Measurements from ENCODE around the gene TUBB6.

Gene TUBB6

DNA sequence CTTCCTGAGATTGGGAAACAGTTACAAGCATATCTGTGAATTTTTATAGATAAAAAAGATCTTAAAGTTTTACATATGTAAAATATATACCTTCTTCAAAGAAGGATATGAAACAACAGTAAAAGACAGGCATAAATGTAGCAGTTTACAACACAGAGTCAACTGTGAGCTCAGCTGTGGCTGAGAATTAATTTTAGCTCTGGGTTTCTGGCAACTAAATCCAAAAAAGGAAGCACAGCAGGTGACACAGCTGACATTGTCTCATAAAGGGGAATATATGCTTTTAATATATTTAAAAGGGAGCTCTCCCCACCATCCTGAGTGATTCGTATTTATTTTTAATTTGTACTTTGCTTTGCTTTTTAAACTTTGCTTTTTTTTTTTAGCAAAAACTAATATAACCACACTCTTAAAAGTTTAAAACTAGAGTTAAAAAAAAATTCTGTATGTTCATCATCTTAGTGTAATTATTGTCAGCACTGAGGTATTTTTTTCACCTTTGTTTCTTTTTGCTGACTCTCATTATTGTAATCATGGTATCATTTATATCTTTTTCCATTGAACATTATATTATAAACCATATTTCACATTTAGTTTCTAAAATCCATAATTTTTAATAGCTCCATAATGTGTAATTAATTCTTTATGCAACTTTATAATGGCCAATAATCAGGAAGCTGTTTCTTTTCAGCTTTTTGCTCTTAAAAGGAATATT is 6.7 kb downstream of the TUBB6 start:
- no CpG with 5 or more reads among the region's 1 CpG for WGBS (ENCODE audit: insufficient coverage, insufficient read length)

DNA sequence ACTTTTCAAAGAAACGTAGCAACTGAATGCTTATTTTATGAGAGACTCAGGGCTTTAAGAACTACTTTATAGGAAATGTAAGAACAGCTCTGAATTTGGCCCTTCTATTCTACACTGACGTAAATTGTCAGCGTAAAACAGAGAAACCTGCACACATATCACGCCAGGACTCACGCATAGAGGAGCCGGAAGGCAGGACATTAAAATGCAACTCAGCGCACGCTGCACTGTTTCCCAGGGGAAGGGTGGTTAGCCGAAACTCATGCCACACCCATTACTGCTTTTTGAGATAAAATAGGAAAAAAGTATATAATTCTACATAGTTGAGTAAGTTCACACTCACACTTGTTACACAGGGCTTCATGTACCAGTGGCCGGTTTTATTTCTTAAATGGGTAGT is 7.4 kb downstream of the TUBB6 start:
- no CpG with 5 or more reads among the region's 10 CpGs for WGBS (ENCODE audit: insufficient coverage, insufficient read length)
- Histone ChIP-seq H3K27ac (ENCODE audit: low read length) (no peak overlapping the region), H3K4me3 (ENCODE audit: low read length) (no peak overlapping the region), H3K9me3 (ENCODE audit: control insufficient read depth, insufficient read depth, low read length) (no peaks in the 10 kb centered on the region), H3K36me3 (ENCODE audit: control insufficient read depth, insufficient read depth, low read length) (no peaks in the 10 kb centered on the region; the same call in 1 of the 2 replicates), H3K27me3 (ENCODE audit: control insufficient read depth, insufficient read depth, low read length) (no peaks in the 10 kb centered on the region), H3K4me1 (ENCODE audit: control insufficient read depth, insufficient read depth, low read length) (no peaks in the 10 kb centered on the region)
- DNase-seq (ENCODE audit: low read depth, low spot score) = no peak

More for the DNA sequence above, 6.7 kb downstream of the TUBB6 start:
- Histone ChIP-seq H3K36me3 (ENCODE audit: control insufficient read depth, insufficient read depth, low read length) (no peaks in the 10 kb centered on the region; the same call in 1 of the 2 replicates), H3K4me3 (ENCODE audit: low read length) (no peak overlapping the region), H3K27ac (ENCODE audit: low read length) (no peak overlapping the region), H3K4me1 (ENCODE audit: control insufficient read depth, insufficient read depth, low read length) (no peaks in the 10 kb centered on the region), H3K27me3 (ENCODE audit: control insufficient read depth, insufficient read depth, low read length) (no peaks in the 10 kb centered on the region), H3K9me3 (ENCODE audit: control insufficient read depth, insufficient read depth, low read length) (no peaks in the 10 kb centered on the region)
- DNase-seq (ENCODE audit: low read depth, low spot score) = no peak

- Histone ChIP-seq H3K9me3 (ENCODE audit: control insufficient read depth, insufficient read depth, low read length) (no peaks in the 10 kb centered on the region), H3K36me3 (ENCODE audit: control insufficient read depth, insufficient read depth, low read length) (no peaks in the 10 kb centered on the region; the same call in 1 of the 2 replicates), H3K27me3 (ENCODE audit: control insufficient read depth, insufficient read depth, low read length) (no peaks in the 10 kb centered on the region), H3K4me1 (ENCODE audit: control insufficient read depth, insufficient read depth, low read length) (no peaks in the 10 kb centered on the region), H3K4me3 (ENCODE audit: low read length) (no peak overlapping the region), H3K27ac (ENCODE audit: low read length) (no peak overlapping the region)
- no CpG with 5 or more reads among the region's 5 CpGs for WGBS (ENCODE audit: insufficient coverage, insufficient read length)
- DNase-seq (ENCODE audit: low read depth, low spot score) = no peak
These were observed 7.9 kb downstream of the TUBB6 start for GRCh38 chr18:12315911-12316310.

DNA sequence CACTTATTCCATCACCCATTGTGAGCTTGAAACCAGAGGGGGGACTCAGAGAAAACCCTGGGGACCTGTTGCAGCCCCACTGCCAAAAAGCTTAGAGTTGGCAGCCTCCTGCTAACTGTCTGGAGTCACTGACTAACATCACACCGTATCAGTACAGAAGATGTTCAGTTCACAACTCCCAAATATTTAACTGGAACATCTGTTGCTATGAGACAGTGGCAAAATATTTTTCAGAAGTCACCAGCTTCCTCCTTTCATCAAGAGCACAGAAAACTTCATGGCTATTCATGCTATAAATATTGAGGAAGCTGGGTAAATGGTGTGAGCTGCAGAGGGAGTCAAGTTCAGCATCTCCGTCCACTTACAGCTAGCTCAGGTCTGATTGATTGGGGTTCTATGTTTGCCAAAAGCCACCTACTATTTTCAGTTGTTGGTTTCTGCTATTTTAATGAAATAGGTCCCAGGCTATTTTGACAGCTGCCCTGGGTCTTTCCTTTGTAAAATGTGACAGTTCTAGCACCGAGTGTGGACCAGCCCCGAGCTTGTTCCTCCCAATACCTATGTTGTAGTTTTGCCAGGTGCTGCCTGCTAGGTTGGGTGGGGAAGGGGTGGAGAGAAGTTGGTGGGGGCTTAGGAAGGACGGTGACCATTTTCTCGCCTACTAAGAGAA is 9.8 kb downstream of the TUBB6 start:
- WGBS (ENCODE audit: insufficient coverage, insufficient read length) = no CpG with 5 or more reads among the region's 6 CpGs
- no peak for DNase-seq (ENCODE audit: low read depth, low spot score)
- Histone ChIP-seq H3K36me3 (ENCODE audit: control insufficient read depth, insufficient read depth, low read length) (no peaks in the 10 kb centered on the region; the same call in 1 of the 2 replicates), H3K4me3 (ENCODE audit: low read length) (no peak overlapping the region), H3K4me1 (ENCODE audit: control insufficient read depth, insufficient read depth, low read length) (no peaks in the 10 kb centered on the region), H3K9me3 (ENCODE audit: control insufficient read depth, insufficient read depth, low read length) (no peaks in the 10 kb centered on the region), H3K27ac (ENCODE audit: low read length) (no peak overlapping the region), H3K27me3 (ENCODE audit: control insufficient read depth, insufficient read depth, low read length) (no peaks in the 10 kb centered on the region)

GRCh38 chr18:12318334-12318697 is 10.3 kb downstream of the TUBB6 start:
- Histone ChIP-seq H3K4me1 (ENCODE audit: control insufficient read depth, insufficient read depth, low read length) (no peaks in the 10 kb centered on the region), H3K27ac (ENCODE audit: low read length) (no peak overlapping the region), H3K4me3 (ENCODE audit: low read length) (no peak overlapping the region), H3K36me3 (ENCODE audit: control insufficient read depth, insufficient read depth, low read length) (no peaks in the 10 kb centered on the region; the same call in 1 of the 2 replicates), H3K9me3 (ENCODE audit: control insufficient read depth, insufficient read depth, low read length) (no peaks in the 10 kb centered on the region), H3K27me3 (ENCODE audit: control insufficient read depth, insufficient read depth, low read length) (no peaks in the 10 kb centered on the region)
- no CpG with 5 or more reads among the region's 5 CpGs for WGBS (ENCODE audit: insufficient coverage, insufficient read length)
- no peak for DNase-seq (ENCODE audit: low read depth, low spot score)

DNA sequence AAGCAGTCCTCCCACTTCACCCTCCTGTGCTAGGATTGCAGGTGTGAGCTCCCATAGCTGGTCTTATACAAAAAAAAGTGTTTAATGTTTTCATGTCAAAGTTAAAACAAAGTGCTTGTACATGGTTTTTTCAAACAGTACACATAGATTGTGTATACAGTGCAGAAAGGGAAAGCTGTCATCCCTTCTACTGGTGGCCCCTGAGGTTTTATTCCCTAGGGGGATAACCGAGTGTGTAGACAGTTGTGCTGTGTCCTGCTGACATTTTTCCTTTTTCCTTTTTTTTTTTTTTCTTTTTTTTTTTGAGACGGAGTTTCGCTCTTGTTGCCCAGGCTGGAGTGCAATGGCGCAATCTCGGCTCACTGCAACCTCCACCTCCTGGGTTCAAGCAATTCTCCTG is 10.8 kb downstream of the TUBB6 start:
- no peaks in the 10 kb centered on the region for H3K4me1 ChIP-seq (ENCODE audit: control insufficient read depth, insufficient read depth, low read length)

DNA sequence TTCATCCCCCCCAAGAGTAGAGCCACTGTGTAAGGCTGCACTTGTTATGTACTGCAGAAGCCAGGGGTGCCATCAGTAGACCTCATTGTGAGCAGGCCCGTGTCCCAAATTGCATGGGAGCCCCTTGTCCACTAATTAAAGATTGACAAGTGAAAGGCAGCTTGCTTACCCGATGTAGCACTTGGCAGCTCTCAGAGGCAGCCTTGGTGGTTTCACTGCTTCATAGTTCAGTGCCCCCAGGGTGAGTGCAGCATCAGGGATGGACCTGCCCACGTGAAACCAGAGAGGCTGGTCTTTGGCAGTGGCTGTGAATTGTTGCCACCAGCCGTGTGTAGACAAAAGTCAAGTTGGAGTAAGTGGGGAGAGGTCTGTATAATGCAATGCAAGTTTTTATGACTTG is 13.3 kb downstream of the TUBB6 start:
- no peaks in the 10 kb centered on the region for H3K27me3 ChIP-seq (ENCODE audit: control insufficient read depth, insufficient read depth, low read length)
- H3K36me3 ChIP-seq (ENCODE audit: control insufficient read depth, insufficient read depth, low read length) = peaks cover 16% of the 10 kb centered on the region
- WGBS (ENCODE audit: insufficient coverage, insufficient read length) = no CpG with 5 or more reads among the region's 4 CpGs
- H3K27ac ChIP-seq (ENCODE audit: low read length) = no peak overlapping the region
- H3K4me1 ChIP-seq (ENCODE audit: control insufficient read depth, insufficient read depth, low read length) = no peaks in the 10 kb centered on the region; the same call in 1 of the 2 replicates
- H3K9me3 ChIP-seq (ENCODE audit: control insufficient read depth, insufficient read depth, low read length) = no peaks in the 10 kb centered on the region
- DNase-seq (ENCODE audit: low read depth, low spot score) = no peak
- no peak overlapping the region for H3K4me3 ChIP-seq (ENCODE audit: low read length)

More for the DNA sequence above, 10.8 kb downstream of the TUBB6 start:
- H3K36me3 ChIP-seq (ENCODE audit: control insufficient read depth, insufficient read depth, low read length) = no peaks in the 10 kb centered on the region; the same call in 1 of the 2 replicates
- H3K4me3 ChIP-seq (ENCODE audit: low read length) = no peak overlapping the region
- H3K9me3 ChIP-seq (ENCODE audit: control insufficient read depth, insufficient read depth, low read length) = no peaks in the 10 kb centered on the region
- WGBS (ENCODE audit: insufficient coverage, insufficient read length) = no CpG with 5 or more reads among the region's 5 CpGs
- no peak overlapping the region for H3K27ac ChIP-seq (ENCODE audit: low read length)
- no peak for DNase-seq (ENCODE audit: low read depth, low spot score)
- no peaks in the 10 kb centered on the region for H3K27me3 ChIP-seq (ENCODE audit: control insufficient read depth, insufficient read depth, low read length)

DNA sequence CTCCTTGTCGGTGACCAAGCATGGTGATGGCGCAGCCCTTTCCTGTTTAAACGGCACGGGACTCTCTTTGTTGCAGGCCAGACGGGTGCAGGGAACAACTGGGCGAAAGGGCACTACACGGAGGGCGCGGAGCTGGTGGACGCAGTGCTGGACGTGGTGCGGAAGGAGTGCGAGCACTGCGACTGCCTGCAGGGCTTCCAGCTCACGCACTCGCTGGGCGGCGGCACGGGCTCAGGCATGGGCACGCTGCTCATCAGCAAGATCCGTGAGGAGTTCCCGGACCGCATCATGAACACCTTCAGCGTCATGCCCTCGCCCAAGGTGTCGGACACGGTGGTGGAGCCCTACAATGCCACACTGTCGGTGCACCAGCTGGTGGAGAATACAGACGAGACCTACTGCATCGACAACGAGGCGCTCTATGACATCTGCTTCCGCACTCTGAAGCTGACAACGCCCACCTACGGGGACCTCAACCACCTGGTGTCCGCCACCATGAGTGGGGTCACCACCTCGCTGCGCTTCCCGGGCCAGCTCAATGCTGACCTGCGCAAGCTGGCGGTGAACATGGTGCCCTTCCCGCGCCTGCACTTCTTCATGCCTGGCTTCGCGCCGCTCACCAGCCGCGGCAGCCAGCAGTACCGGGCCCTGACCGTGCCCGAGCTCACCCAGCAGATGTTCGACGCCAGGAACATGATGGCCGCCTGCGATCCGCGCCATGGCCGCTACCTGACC is 17.1 kb downstream of the TUBB6 start:
- no peak overlapping the region for H3K27ac ChIP-seq (ENCODE audit: low read length)
- H3K4me1 ChIP-seq (ENCODE audit: control insufficient read depth, insufficient read depth, low read length) = no peaks in the 10 kb centered on the region; the same call in 1 of the 2 replicates
- no CpG with 5 or more reads among the region's 58 CpGs for WGBS (ENCODE audit: insufficient coverage, insufficient read length)
- no peaks in the 10 kb centered on the region for H3K27me3 ChIP-seq (ENCODE audit: control insufficient read depth, insufficient read depth, low read length)
- H3K4me3 ChIP-seq (ENCODE audit: low read length) = no peak overlapping the region
- DNase-seq (ENCODE audit: low read depth, low spot score) = no peak
- peaks cover 23% of the 10 kb centered on the region for H3K36me3 ChIP-seq (ENCODE audit: control insufficient read depth, insufficient read depth, low read length)
- no peaks in the 10 kb centered on the region for H3K9me3 ChIP-seq (ENCODE audit: control insufficient read depth, insufficient read depth, low read length)

- no peak overlapping the region for H3K27ac ChIP-seq (ENCODE audit: low read length)
- no peak overlapping the region for H3K4me3 ChIP-seq (ENCODE audit: low read length)
- H3K36me3 ChIP-seq (ENCODE audit: control insufficient read depth, insufficient read depth, low read length) = peaks cover 24% of the 10 kb centered on the region
- DNase-seq (ENCODE audit: low read depth, low spot score) = no peak
- H3K9me3 ChIP-seq (ENCODE audit: control insufficient read depth, insufficient read depth, low read length) = no peaks in the 10 kb centered on the region
- H3K4me1 ChIP-seq (ENCODE audit: control insufficient read depth, insufficient read depth, low read length) = no peaks in the 10 kb centered on the region; the same call in 1 of the 2 replicates
- WGBS (ENCODE audit: insufficient coverage, insufficient read length) = no CpG with 5 or more reads among the region's 29 CpGs
- H3K27me3 ChIP-seq (ENCODE audit: control insufficient read depth, insufficient read depth, low read length) = no peaks in the 10 kb centered on the region
These were observed 17.7 kb downstream of the TUBB6 start for GRCh38 chr18:12325726-12326245.

DNA sequence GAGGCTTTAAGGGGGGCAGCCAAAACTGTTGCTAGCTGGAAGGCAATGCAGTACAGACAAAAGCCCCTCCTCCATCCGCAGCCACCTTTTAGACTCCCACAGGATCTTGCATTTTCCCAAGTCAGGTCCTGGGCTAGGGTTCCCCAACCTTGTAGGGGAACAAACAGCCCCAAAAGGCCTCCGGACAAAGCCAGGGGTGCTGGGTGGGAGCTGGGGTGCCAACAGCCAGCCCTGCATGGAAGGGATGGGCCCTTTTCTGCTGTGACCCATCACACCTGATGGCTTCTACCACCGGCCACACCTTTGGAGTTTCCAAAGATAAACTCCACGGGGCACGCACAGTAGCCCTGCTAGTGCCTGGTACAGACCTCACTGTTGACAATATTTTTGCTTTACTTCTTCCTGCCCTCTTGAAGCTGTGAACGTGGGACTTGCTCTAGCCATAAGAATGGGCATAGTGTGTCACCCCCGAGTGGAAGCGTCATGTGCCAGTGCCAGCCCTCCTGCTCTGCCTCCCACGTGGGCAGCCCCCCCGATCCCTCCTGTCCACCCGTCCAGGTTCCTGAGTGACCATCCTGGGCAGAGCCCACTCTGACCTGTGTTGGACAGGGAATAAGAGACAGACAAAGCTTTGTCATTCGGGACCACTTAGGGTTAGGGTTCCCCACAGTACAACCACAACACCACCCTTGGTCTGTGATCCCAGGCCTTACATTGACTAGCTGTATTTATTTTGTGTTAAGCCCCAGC is 18.8 kb downstream of the TUBB6 start:
- no peaks in the 10 kb centered on the region; the same call in 1 of the 2 replicates for H3K4me1 ChIP-seq (ENCODE audit: control insufficient read depth, insufficient read depth, low read length)

More for the DNA sequence above, 18.8 kb downstream of the TUBB6 start:
- Histone ChIP-seq H3K4me3 (ENCODE audit: low read length) (no peak overlapping the region), H3K27me3 (ENCODE audit: control insufficient read depth, insufficient read depth, low read length) (no peaks in the 10 kb centered on the region), H3K27ac (ENCODE audit: low read length) (no peak overlapping the region), H3K36me3 (ENCODE audit: control insufficient read depth, insufficient read depth, low read length) (peaks cover 25% of the 10 kb centered on the region), H3K9me3 (ENCODE audit: control insufficient read depth, insufficient read depth, low read length) (no peaks in the 10 kb centered on the region)
- WGBS (ENCODE audit: insufficient coverage, insufficient read length) = no CpG with 5 or more reads among the region's 12 CpGs
- DNase-seq (ENCODE audit: low read depth, low spot score) = no peak
